ENCODE data around the gene UNCX. TPM values are rescaled to one million over a fixed set of nuclear protein-coding genes. Genes with fewer than 3 reads are reported as not detected.
A peak's percentile ranks its signal among the peaks of the same experiment; 100 is the strongest.

Gene UNCX
- total and polyA plus RNA-seq, 2 of the 8 experiments (the other 6 are each of a cell fraction or from before 2014, with no cell fraction given): not detected

GRCh38 chr7:1246160-1246870, 13.6 kb downstream of the UNCX start:
- H3K56ac ChIP-seq (replicated peaks; ENCODE audit: insufficient read length, low read depth, low read length): no peak overlapping the region
- no peak overlapping the region for H4K91ac ChIP-seq (replicated peaks; ENCODE audit: insufficient read length, low read length)
- H2AFZ ChIP-seq (ENCODE audit: low read length): no peak overlapping the region
- H3K23me2 ChIP-seq (ENCODE audit: low read depth, low read length): no peaks in the 10 kb centered on the region; the same call in 1 of the 2 replicates
- H3K9me3 ChIP-seq (ENCODE audit: insufficient read depth in 2 of 2, low read depth in 1 of 2, low read length in 1 of 2): no peaks in the 10 kb centered on the region
- ChIA-PET CTCF (ENCODE audit: partially characterized antibody) (interaction anchor here (0.9 to 2.8 kb wide), 3 partner anchors 19 to 24 kb away, joined by 3 to 17 read pairs (median 4); no protein-coding TSS in a partner anchor), POLR2A (ENCODE audit: partially characterized antibody) (interaction anchor here (11.2 kb wide), 1 partner anchor 20 kb away, joined by 76 read pairs; no protein-coding TSS in a partner anchor)
- no peak overlapping the region for H2BK120ac ChIP-seq (replicated peaks; ENCODE audit: low read depth, low read length)
- H3K14ac ChIP-seq (ENCODE audit: insufficient read length): no peak overlapping the region
- H3K4me3 ChIP-seq (ENCODE audit: extremely low read depth in 1 of 4, insufficient read depth in 2 of 4, low read depth in 3 of 4, low read length in 4 of 4): no peak overlapping the region
- no peak overlapping the region for H2AK5ac ChIP-seq (ENCODE audit: low read depth, low read length)
- H3K36me3 ChIP-seq (ENCODE audit: control insufficient read depth in 2 of 4, insufficient read depth in 4 of 4, low read length in 3 of 4): peaks cover 0 to 13% (median 0%) of the 10 kb centered on the region in 4 experiments; a peak in 1 of 8 replicates
- no peak overlapping the region for H3K27ac ChIP-seq (ENCODE audit: low read depth, low read length)
- peaks cover 16 to 18% of the 10 kb centered on the region in 2 experiments for H4K20me1 ChIP-seq (replicated peaks in 1 of 2; ENCODE audit: control insufficient read depth in 1 of 2, insufficient read depth in 2 of 2, low read length in 2 of 2)
- peaks cover 85 to 97% (median 96%) of the 10 kb centered on the region in 4 experiments for H3K27me3 ChIP-seq (replicated peaks in 1 of 4; ENCODE audit: control insufficient read depth in 3 of 4, extremely low read depth in 1 of 4, insufficient read depth in 3 of 4, low read length in 3 of 4)
- no peak for FAIRE-seq
- H3K18ac ChIP-seq (ENCODE audit: extremely low read depth, low read length): no peak overlapping the region
- H4K8ac ChIP-seq (ENCODE audit: extremely low read depth, insufficient read depth, low read length): peak overlapping the region; percentile 57; the same call in 1 of the 2 replicates
- H3K79me1 ChIP-seq (ENCODE audit: low read depth, low read length): no peaks in the 10 kb centered on the region
- 16% methylated on average over 25 of the region's 48 CpGs; no CpG with 5 or more reads in 1 of the 2 experiments for WGBS, 2 experiments (ENCODE audit: extremely low coverage in 1 of 2, insufficient coverage in 1 of 2, insufficient read length in 1 of 2, insufficient replicate concordance in 2 of 2, low coverage in 1 of 2, low lambda C conversion rate in 2 of 2, missing lambda C conversion rate in 1 of 2)
- no peak overlapping the region for H2BK15ac ChIP-seq (ENCODE audit: low read length)
- no peak overlapping the region for H2BK20ac ChIP-seq (ENCODE audit: low read length)
- no peak overlapping the region for H3K4me2 ChIP-seq (ENCODE audit: insufficient read depth in 1 of 2, low read depth in 2 of 2, low read length in 2 of 2)
- DNase-seq (ENCODE audit: low read depth in 1 of 2, low spot score in 2 of 2): no peak
- no peak overlapping the region for H4K5ac ChIP-seq (ENCODE audit: insufficient read length, low read depth, low read length)
- H3K23ac ChIP-seq (ENCODE audit: insufficient read length): no peak overlapping the region
- no peak overlapping the region for H3K4ac ChIP-seq (replicated peaks; ENCODE audit: insufficient read length, low read depth, low read length)
- no peaks in the 10 kb centered on the region for H3K79me2 ChIP-seq (ENCODE audit: control insufficient read depth in 1 of 2, insufficient read depth in 2 of 2, low read length in 2 of 2)
- peaks cover 4 to 30% (median 22%) of the 10 kb centered on the region in 4 experiments for H3K4me1 ChIP-seq (replicated peaks in 1 of 4; ENCODE audit: control insufficient read depth in 3 of 4, insufficient read depth in 4 of 4, low read length in 3 of 4)
- H2BK5ac ChIP-seq (ENCODE audit: low read depth, low read length): no peak overlapping the region
- 0 out of 2 replicates have a peak overlapping the region, but pooled peaks have one; percentile 9 for H2BK12ac ChIP-seq (ENCODE audit: low read depth, low read length)
- no peak overlapping the region for H3K9ac ChIP-seq (replicated peaks in 1 of 4; ENCODE audit: extremely low read depth in 1 of 4, low read depth in 3 of 4, low read length in 3 of 4)
- TF ChIP-seq CBX5 (IDR thresholded peaks at IDR 0.05; ENCODE audit: low read depth, low read length) (no peak), ASH2L (IDR thresholded peaks at IDR 0.05; ENCODE audit: low read length) (no peak), RNF2 (IDR thresholded peaks at IDR 0.05; ENCODE audit: borderline replicate concordance, low read depth, low read length, missing control alignments, poor library complexity, severe bottlenecking) (peak; percentile 97), ZNF274 (IDR thresholded peaks at IDR 0.05; ENCODE audit: borderline replicate concordance, extremely low read depth, low read length) (no peak), POLR2A (IDR thresholded peaks at IDR 0.05; ENCODE audit: control extremely low read depth in 1 of 2, low read depth in 2 of 2, low read length in 2 of 2) (no peak), EZH2 (IDR thresholded peaks at IDR 0.05; ENCODE audit: low read depth, low read length, severe bottlenecking) (peak; percentile 97), POU5F1 (IDR thresholded peaks at IDR 0.05; ENCODE audit: low read depth, low read length) (no peak), MAFK (IDR thresholded peaks at IDR 0.05; ENCODE audit: low read depth, low read length) (no peak), EP300 (IDR thresholded peaks at IDR 0.05; ENCODE audit: borderline replicate concordance in 1 of 2, low read depth in 2 of 2, low read length in 2 of 2) (no peak), SUZ12 (IDR thresholded peaks at IDR 0.05; ENCODE audit: low read length) (peak; percentile 94), NANOG (IDR thresholded peaks at IDR 0.05; ENCODE audit: insufficient read depth, low read depth, low read length, poor library complexity, severe bottlenecking) (no peak), HDAC6 (IDR thresholded peaks at IDR 0.05; ENCODE audit: low read depth, low read length) (no peak)
